Astrocyte of the hippocampus (primary cell): ENCODE results near the gene CLMP.
A peak's percentile ranks its signal among the peaks of the same experiment; 100 is the strongest.

Experiments
- DNase-seq: peaks from one replicate; pipeline ENCODE4 v3.0.0; 2011; ENCODE audit warnings: low read depth, low spot score

CLMP gene

GRCh38 chr11:123195188-123196059, at the start of gene CLMP:
Gene CLMP, minus strand, starts transcription at chr11:123195248. Its CDS starts 308 bp downstream, at chr11:123194940.
- peak; percentile 77 for DNase-seq

GRCh38 chr11:123241874-123242543, 47.0 kb upstream of the CLMP start:
- DNase-seq = no peak

GRCh38 chr11:123241294-123241693, 46.2 kb upstream of the CLMP start:
- DNase-seq = no peak

- DNase-seq = no peak
Measured at GRCh38 chr11:123239191-123240150, 44.4 kb upstream of the CLMP start.

GRCh38 chr11:123238297-123238696, 43.2 kb upstream of the CLMP start:
- no peak for DNase-seq

GRCh38 chr11:123236879-123237278, 41.8 kb upstream of the CLMP start:
- DNase-seq = no peak

GRCh38 chr11:123235656-123236261, 40.7 kb upstream of the CLMP start:
- no peak for DNase-seq

GRCh38 chr11:123235117-123235655, 40.1 kb upstream of the CLMP start:
- DNase-seq = no peak

GRCh38 chr11:123233975-123234334, 38.9 kb upstream of the CLMP start:
- DNase-seq = no peak

GRCh38 chr11:123233280-123233974, 38.4 kb upstream of the CLMP start:
- no peak for DNase-seq

- DNase-seq = no peak
Measured at GRCh38 chr11:123231777-123232176, 36.7 kb upstream of the CLMP start.

- DNase-seq = no peak
Measured at GRCh38 chr11:123231256-123231655, 36.2 kb upstream of the CLMP start.

- no peak for DNase-seq
Measured at GRCh38 chr11:123230346-123230745, 35.3 kb upstream of the CLMP start.

GRCh38 chr11:123228496-123229163, 33.6 kb upstream of the CLMP start:
- no peak for DNase-seq

- no peak for DNase-seq
Measured at GRCh38 chr11:123227763-123228495, 32.9 kb upstream of the CLMP start.

GRCh38 chr11:123221584-123221983, 26.5 kb upstream of the CLMP start:
- no peak for DNase-seq

- DNase-seq = no peak
Measured at GRCh38 chr11:123221096-123221561, 26.1 kb upstream of the CLMP start.

- DNase-seq = no peak
Measured at GRCh38 chr11:123219066-123219690, 24.1 kb upstream of the CLMP start.

- DNase-seq = no peak
Measured at GRCh38 chr11:123218451-123218850, 23.4 kb upstream of the CLMP start.
